ENCODE measurements around the gene TBC1D19. TPM values are rescaled to one million over a fixed set of nuclear protein-coding genes. Genes with fewer than 3 reads are reported as not detected.
A peak's percentile ranks its signal among the peaks of the same experiment; 100 is the strongest.

TBC1D19 gene
- total and polyA plus RNA-seq, 2 of the 4 experiments (the other 2 are of a cell fraction) = 9.9 to 17.6 TPM

- no peak overlapping the region for H4K5ac ChIP-seq (ENCODE audit: low read depth, low read length)
- H3K14ac ChIP-seq (replicated peaks; ENCODE audit: low read depth, low read length) = no peak overlapping the region
- ChIA-PET POLR2A (ENCODE audit: unreplicated experiment) (no interaction called here), CTCF (no interaction called here)
- H3K56ac ChIP-seq (ENCODE audit: extremely low read depth, insufficient read depth, low read length) = no peak overlapping the region
- DNase-seq = no peak
- peaks cover 12 to 25% of the 10 kb centered on the region in 2 experiments for H3K79me1 ChIP-seq (ENCODE audit: low read depth in 1 of 2, low read length in 2 of 2)
- H3K9me3 ChIP-seq (ENCODE audit: control insufficient read depth, insufficient read depth, low read length) = no peaks in the 10 kb centered on the region
- no peak overlapping the region for H2BK120ac ChIP-seq (ENCODE audit: low read depth, low read length)
- H4K91ac ChIP-seq (ENCODE audit: insufficient read depth, low read depth, low read length) = no peak overlapping the region
- H4K20me1 ChIP-seq (ENCODE audit: insufficient read depth, low read length) = peaks cover 3% of the 10 kb centered on the region; the same call in 1 of the 2 replicates
- no TSS peak for BruUV-seq (replicated peaks)
- no peak for ATAC-seq (ENCODE audit: low read depth)
- H2BK20ac ChIP-seq (ENCODE audit: low read depth, low read length) = no peak overlapping the region
- dilution Hi-C loops (cut with HindIII; ENCODE audit: low sequenced_read_pairs, unreplicated experiment) = no loop called here
- H3K27ac ChIP-seq (ENCODE audit: insufficient read depth, low read length) = no peak overlapping the region
- TF ChIP-seq FOS (IDR thresholded peaks at IDR 0.05; ENCODE audit: low read depth, low read length) (no peak), MXI1 (IDR thresholded peaks at IDR 0.05; ENCODE audit: borderline replicate concordance, low read depth, low read length) (no peak), ELK1 (IDR thresholded peaks at IDR 0.05; ENCODE audit: borderline replicate concordance, low read depth, low read length) (no peak), RAD21 (IDR thresholded peaks at IDR 0.05; ENCODE audit: low read length) (no peak), CEBPB (IDR thresholded peaks at IDR 0.05; ENCODE audit: low read depth, low read length) (no peak), SMC3 (IDR thresholded peaks at IDR 0.05; ENCODE audit: low read depth, low read length) (no peak), NFE2L2 (IDR thresholded peaks at IDR 0.05; ENCODE audit: low read depth, low read length) (no peak), MAFK (IDR thresholded peaks at IDR 0.05; ENCODE audit: low read depth, low read length) (no peak), CTCF (conservative IDR thresholded peaks at IDR 0.05; ENCODE audit: low read depth, low read length) (no peak), BHLHE40 (IDR thresholded peaks at IDR 0.05; ENCODE audit: low read depth, low read length) (no peak), USF2 (IDR thresholded peaks at IDR 0.05; ENCODE audit: low read depth, low read length) (no peak), RCOR1 (IDR thresholded peaks at IDR 0.05; ENCODE audit: insufficient replicate concordance, low read length) (no peak), POLR2A (IDR thresholded peaks at IDR 0.05; ENCODE audit: low read depth, low read length) (no peak)
- in situ Hi-C loops (cut with MboI; ENCODE audit: low sequenced_read_pairs) = no loop called here
- no peak overlapping the region for H2BK5ac ChIP-seq (ENCODE audit: low read depth, low read length, poor library complexity, severe bottlenecking)
- H3K27me3 ChIP-seq (ENCODE audit: control insufficient read depth, insufficient read depth, low read length) = no peaks in the 10 kb centered on the region
- H2AFZ ChIP-seq (replicated peaks; ENCODE audit: low read length, poor library complexity) = no peak overlapping the region
- H2AK9ac ChIP-seq (replicated peaks; ENCODE audit: low read depth, low read length, poor library complexity) = no peak overlapping the region
- no peak overlapping the region for H3K4me2 ChIP-seq (ENCODE audit: low read depth, low read length)
- no peak overlapping the region for H2AK5ac ChIP-seq (ENCODE audit: low read depth, low read length)
- WGBS, 2 experiments (ENCODE audit: extremely low coverage in 2 of 2, insufficient read length in 1 of 2) = 60% methylated on average over 1 of the region's 2 CpGs; no CpG with 5 or more reads in 1 of the 2 experiments
- H3K9ac ChIP-seq (ENCODE audit: low read depth, low read length) = no peak overlapping the region
- no peak overlapping the region for H3K18ac ChIP-seq (ENCODE audit: low read depth, low read length)
- intact Hi-C loops (cut with micrococcal nuclease) = no loop called here
- H3K4me3 ChIP-seq (ENCODE audit: insufficient read depth, low read depth, low read length) = no peak overlapping the region
- H4K8ac ChIP-seq (ENCODE audit: low read depth in 2 of 2, low read length in 2 of 2) = no peak overlapping the region
- no peak overlapping the region for H3K23ac ChIP-seq (ENCODE audit: low read depth, low read length)
- H3K4ac ChIP-seq (ENCODE audit: low read depth, low read length) = 0 out of 2 replicates have a peak overlapping the region, but pooled peaks have one; percentile 14
- no peak overlapping the region for H2BK15ac ChIP-seq (ENCODE audit: low read depth, low read length)
- 0 out of 2 replicates have a peak, but pooled peaks cover 4% of the 10 kb centered on the region for H3K9me1 ChIP-seq (ENCODE audit: insufficient read depth, low read length)
- H3K4me1 ChIP-seq (ENCODE audit: control insufficient read depth, insufficient read depth, low read length) = no peaks in the 10 kb centered on the region; the same call in 1 of the 2 replicates
- H3K36me3 ChIP-seq (ENCODE audit: control insufficient read depth, insufficient read depth, low read length) = no peaks in the 10 kb centered on the region
Observed at GRCh38 chr4:26589705-26590104, 5.8 kb downstream of the TBC1D19 start.

Measured in IMR-90 (cell line).